HG03342 (cell line): ENCODE measurements around the gene MANSC4.
A peak's percentile ranks its signal among the peaks of the same experiment; 100 is the strongest.

ENCODE experiments used
- ATAC-seq: cut with Tn5 transposase; IDR thresholded peaks from one replicate; pipeline ENCODE4 v1.9.1; 2021; ENCODE audit warnings: mild to moderate bottlenecking, moderate library complexity; ENCODE audit not compliant: unreplicated experiment

Gene MANSC4

GRCh38 chr12:27801630-27802029 lies 21.6 kb upstream of the MANSC4 start:
- ATAC-seq: no peak

GRCh38 chr12:27800819-27801218 lies 20.8 kb upstream of the MANSC4 start:
- no peak for ATAC-seq

- ATAC-seq: no peak
Observed at GRCh38 chr12:27797301-27798025, 17.4 kb upstream of the MANSC4 start.

GRCh38 chr12:27796128-27796527 lies 16.1 kb upstream of the MANSC4 start:
- ATAC-seq: no peak

- no peak for ATAC-seq
Observed at GRCh38 chr12:27794818-27795584, 15.0 kb upstream of the MANSC4 start.

- ATAC-seq: no peak
Observed at GRCh38 chr12:27790179-27790578, 10.1 kb upstream of the MANSC4 start.

- no peak for ATAC-seq
Observed at GRCh38 chr12:27787559-27787958, 7.5 kb upstream of the MANSC4 start.

- peak; percentile 65 for ATAC-seq
Observed at GRCh38 chr12:27785882-27786570, 6.0 kb upstream of the MANSC4 start.

- ATAC-seq: no peak
Observed at GRCh38 chr12:27782481-27782880, 2.4 kb upstream of the MANSC4 start.

- no peak for ATAC-seq
Observed at GRCh38 chr12:27781680-27782079, 1.6 kb upstream of the MANSC4 start.

GRCh38 chr12:27780612-27781408 lies 774 bp upstream of the MANSC4 start:
- ATAC-seq: no peak

- peak; percentile 7 for ATAC-seq
Observed at GRCh38 chr12:27779416-27779919, 568 bp downstream of the MANSC4 start.

- ATAC-seq: no peak
Observed at GRCh38 chr12:27778206-27778605, 1.8 kb downstream of the MANSC4 start.

- no peak for ATAC-seq
Observed at GRCh38 chr12:27777141-27777540, 2.9 kb downstream of the MANSC4 start.

- no peak for ATAC-seq
Observed at GRCh38 chr12:27772328-27773049, 7.5 kb downstream of the MANSC4 start.

- no peak for ATAC-seq
Observed at GRCh38 chr12:27771481-27772327, 8.3 kb downstream of the MANSC4 start.

GRCh38 chr12:27769142-27769673 lies 10.8 kb downstream of the MANSC4 start:
- no peak for ATAC-seq

GRCh38 chr12:27766587-27766986 lies 13.4 kb downstream of the MANSC4 start:
- no peak for ATAC-seq

GRCh38 chr12:27762757-27763156 lies 17.3 kb downstream of the MANSC4 start:
- ATAC-seq: no peak
